Body of pancreas (tissue), 4 donors: ENCODE data around the gene GRID1.

Experiments used
- POLR2A ChIP-seq, 3 donors: fragments of 450-650 bp; IDR thresholded peaks; one replicate each; pipeline ENCODE4 v1.6.1; 2016; ENCODE audit warnings: antibody characterized with exemption in 3 of 3, mild to moderate bottlenecking in 2 of 3
- TF ChIP-seq, protein P1 (sequence below), 7 experiments: fragments of 450-650 bp in 4 of 7; fragments of 200-600 bp in 3 of 7; sonication (generic) in 3 of 7; IDR thresholded peaks; one replicate each; pipeline ENCODE4 v1.5.1; 2016 to 2019; ENCODE audit warnings: antibody characterized with exemption in 7 of 7

DNA sequence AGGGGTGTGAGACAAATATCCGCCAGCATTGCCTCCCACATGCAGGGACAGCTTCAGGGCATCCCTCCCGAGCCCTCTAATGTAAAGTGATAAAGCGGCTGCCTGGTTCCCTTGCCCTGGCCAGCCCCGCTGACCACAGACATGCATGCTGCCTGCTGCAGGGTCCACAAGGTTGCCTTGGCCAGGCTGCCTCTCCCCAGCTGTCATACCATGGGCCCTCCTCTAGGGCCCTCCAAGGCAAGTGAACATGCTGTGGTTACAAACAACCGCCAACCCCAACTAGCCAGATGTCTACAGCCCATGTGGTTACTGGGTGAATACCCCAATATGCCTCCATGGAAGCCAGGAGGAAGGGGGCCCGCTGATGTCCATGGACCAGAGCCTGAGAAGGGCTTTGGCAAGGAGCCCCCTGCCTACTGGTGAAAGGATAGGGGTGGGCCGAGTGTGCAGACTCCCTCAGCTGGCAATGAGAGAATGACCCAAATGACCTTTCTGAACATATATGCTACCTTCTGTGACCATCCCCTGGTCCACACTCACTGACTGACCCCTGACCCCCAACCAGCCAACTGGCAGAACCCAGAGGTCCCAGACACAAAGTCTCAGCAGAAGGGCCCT is 37.4 kb downstream of the GRID1 start:
- TF ChIP-seq POLR2A (IDR thresholded peaks at IDR 0.05) = no peak
- TF ChIP-seq, protein P1, sequence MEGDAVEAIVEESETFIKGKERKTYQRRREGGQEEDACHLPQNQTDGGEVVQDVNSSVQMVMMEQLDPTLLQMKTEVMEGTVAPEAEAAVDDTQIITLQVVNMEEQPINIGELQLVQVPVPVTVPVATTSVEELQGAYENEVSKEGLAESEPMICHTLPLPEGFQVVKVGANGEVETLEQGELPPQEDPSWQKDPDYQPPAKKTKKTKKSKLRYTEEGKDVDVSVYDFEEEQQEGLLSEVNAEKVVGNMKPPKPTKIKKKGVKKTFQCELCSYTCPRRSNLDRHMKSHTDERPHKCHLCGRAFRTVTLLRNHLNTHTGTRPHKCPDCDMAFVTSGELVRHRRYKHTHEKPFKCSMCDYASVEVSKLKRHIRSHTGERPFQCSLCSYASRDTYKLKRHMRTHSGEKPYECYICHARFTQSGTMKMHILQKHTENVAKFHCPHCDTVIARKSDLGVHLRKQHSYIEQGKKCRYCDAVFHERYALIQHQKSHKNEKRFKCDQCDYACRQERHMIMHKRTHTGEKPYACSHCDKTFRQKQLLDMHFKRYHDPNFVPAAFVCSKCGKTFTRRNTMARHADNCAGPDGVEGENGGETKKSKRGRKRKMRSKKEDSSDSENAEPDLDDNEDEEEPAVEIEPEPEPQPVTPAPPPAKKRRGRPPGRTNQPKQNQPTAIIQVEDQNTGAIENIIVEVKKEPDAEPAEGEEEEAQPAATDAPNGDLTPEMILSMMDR (IDR thresholded peaks at IDR 0.05) = no peak
